G401 (cell line): ENCODE data around the gene SERPINB4. TPM values are rescaled to one million over a fixed set of nuclear protein-coding genes. Genes with fewer than 3 reads are reported as not detected.

ENCODE experiments used
- total RNA-seq: library from RNA; depleted of rRNA; stranded (reverse); fragments of >200 nt; shearing (Covaris generic); gene quantifications from 2 replicates; pipeline ENCODE4 v1.2.3, GENCODE V29; 2014; rRNA removed

SERPINB4 gene
- total RNA-seq, 1 experiment from 2014 or later: not detected

Other genes with a start within 250 kb of the SERPINB4 start
- gene VPS4B, start 221.8 kb downstream of the SERPINB4 start, total RNA-seq: 24.8 and 37.8 TPM in 2 replicates
- not detected in 2 replicates for gene SERPINB5, start 167.3 kb downstream of the SERPINB4 start, total RNA-seq
- gene SERPINB12, start 101.9 kb downstream of the SERPINB4 start, total RNA-seq: not detected in 2 replicates
- not detected in 2 replicates for gene SERPINB13, start 56.9 kb downstream of the SERPINB4 start, total RNA-seq
- not detected in 2 replicates for gene SERPINB3, start 17.6 kb upstream of the SERPINB4 start, total RNA-seq
- gene SERPINB11, start 58.7 kb upstream of the SERPINB4 start, total RNA-seq: not detected in 2 replicates
- gene SERPINB7, start 131.2 kb upstream of the SERPINB4 start, total RNA-seq: not detected in 2 replicates
- gene SERPINB2, start 243.4 kb upstream of the SERPINB4 start, total RNA-seq: not detected in 2 replicates